Measurements from ENCODE around the gene RNF144B. TPM values are rescaled to one million over a fixed set of nuclear protein-coding genes. Genes with fewer than 3 reads are reported as not detected.
"Not testable (repeated sequence)": the region's sequence is repeated elsewhere in the genome, so short reads cannot be mapped to it uniquely, and the experiment has no call there.

The RNF144B gene
- total RNA-seq: 12.0 and 13.9 TPM in 2 replicates

GRCh38 chr6:18387061-18387721 lies at the start of gene RNF144B:
Gene RNF144B, plus strand, starts transcription at chr6:18387350. Its CDS starts 12,185 bp downstream, at chr6:18399535.
- DNase-seq (ENCODE audit: low read depth in 2 of 2): peak; percentile 48 to 94

- DNase-seq (ENCODE audit: low read depth in 2 of 2): no peak
These were observed 47.6 kb upstream of the RNF144B start for GRCh38 chr6:18339599-18339998.

- DNase-seq (ENCODE audit: low read depth in 2 of 2): no peak
These were observed 46.2 kb upstream of the RNF144B start for GRCh38 chr6:18340781-18341551.

- no peak for DNase-seq (ENCODE audit: low read depth in 2 of 2)
These were observed 44.9 kb upstream of the RNF144B start for GRCh38 chr6:18342223-18342622.

- peak in 1 of 2 donors; percentile 86 for DNase-seq (ENCODE audit: low read depth in 2 of 2)
These were observed 43.4 kb upstream of the RNF144B start for GRCh38 chr6:18343741-18344140.

GRCh38 chr6:18347021-18347577 lies 40.1 kb upstream of the RNF144B start:
- peak in 1 of 2 donors; percentile 59 for DNase-seq (ENCODE audit: low read depth in 2 of 2)

GRCh38 chr6:18347866-18348265 lies 39.3 kb upstream of the RNF144B start:
- no peak for DNase-seq (ENCODE audit: low read depth in 2 of 2)

GRCh38 chr6:18349386-18349785 lies 37.8 kb upstream of the RNF144B start:
- no peak for DNase-seq (ENCODE audit: low read depth in 2 of 2)

- no peak for DNase-seq (ENCODE audit: low read depth in 2 of 2)
These were observed 36.9 kb upstream of the RNF144B start for GRCh38 chr6:18350271-18350670.

GRCh38 chr6:18350712-18351111 lies 36.4 kb upstream of the RNF144B start:
- DNase-seq (ENCODE audit: low read depth in 2 of 2): no peak

GRCh38 chr6:18352001-18352400 lies 35.1 kb upstream of the RNF144B start:
- DNase-seq (ENCODE audit: low read depth in 2 of 2): no peak

- DNase-seq (ENCODE audit: low read depth in 2 of 2): no peak
These were observed 34.3 kb upstream of the RNF144B start for GRCh38 chr6:18352842-18353241.

- no peak for DNase-seq (ENCODE audit: low read depth in 2 of 2)
These were observed 33.9 kb upstream of the RNF144B start for GRCh38 chr6:18353251-18353650.

GRCh38 chr6:18357546-18357945 lies 29.6 kb upstream of the RNF144B start:
- not testable (repeated sequence) for DNase-seq (ENCODE audit: low read depth in 2 of 2)

- DNase-seq (ENCODE audit: low read depth in 2 of 2): no peak
These were observed 27.8 kb upstream of the RNF144B start for GRCh38 chr6:18359237-18359885.

- DNase-seq (ENCODE audit: low read depth in 2 of 2): no peak
These were observed 27.0 kb upstream of the RNF144B start for GRCh38 chr6:18360188-18360587.

GRCh38 chr6:18362058-18362561 lies 25.0 kb upstream of the RNF144B start:
- DNase-seq (ENCODE audit: low read depth in 2 of 2): peak in 1 of 2 donors; percentile 79

- DNase-seq (ENCODE audit: low read depth in 2 of 2): peak in 1 of 2 donors; percentile 69
These were observed 23.4 kb upstream of the RNF144B start for GRCh38 chr6:18363746-18364145.

GRCh38 chr6:18364561-18364960 lies 22.6 kb upstream of the RNF144B start:
- not testable (repeated sequence) for DNase-seq (ENCODE audit: low read depth in 2 of 2)

GRCh38 chr6:18367371-18367770 lies 19.8 kb upstream of the RNF144B start:
- no peak for DNase-seq (ENCODE audit: low read depth in 2 of 2)

GRCh38 chr6:18368277-18369105 lies 18.7 kb upstream of the RNF144B start:
- no peak for DNase-seq (ENCODE audit: low read depth in 2 of 2)

Data from dermis microvascular lymphatic vessel endothelial cell (primary cell).